IMR-90 (cell line): ENCODE measurements around the gene NF1. TPM values are rescaled to one million over a fixed set of nuclear protein-coding genes. Genes with fewer than 3 reads are reported as not detected.

Source experiments
- ATAC-seq: fragments of 200-7000 bp; cut with Tn5 transposase; 2 replicates; pipeline ENCODE4 v1.9.1; 2020; ENCODE audit warnings: low read depth, mild to moderate bottlenecking, moderate library complexity
- BruUV-seq: library from RNA; stranded (reverse); fragments of 400-500 nt; replicated peaks from 2 replicates; lab custom pipeline; 2021; lab: Mats Ljungman, UMichigan
- CTCF ChIA-PET: fragments of 300-600 bp; formaldehyde crosslinking; extraction: SDS; loops from one replicate; lab custom pipeline; 2021; ENCODE audit warnings: antibody characterized with exemption; lab: Yijun Ruan, JAX
- POLR2A ChIA-PET: fragments of 300-600 bp; sonication (Branson Sonifier 250); formaldehyde crosslinking; loops from one replicate; lab custom pipeline; 2022; ENCODE audit warnings: antibody characterized with exemption; ENCODE audit not compliant: unreplicated experiment; lab: Charles Lee
- DNase-seq: peaks from one replicate; pipeline ENCODE4 v3.0.0; 2013
- H2AFZ ChIP-seq: replicated peaks from 2 replicates; pipeline ENCODE3; 2013; ENCODE audit warnings: low read length, mild to moderate bottlenecking; ENCODE audit not compliant: poor library complexity
- H2AK5ac ChIP-seq: 2 replicates; pipeline ENCODE4 v1.6.1; 2013; ENCODE audit warnings: low read depth, low read length, inconsistent platforms
- H2AK9ac ChIP-seq: replicated peaks from 2 replicates; pipeline ENCODE3; 2013; ENCODE audit warnings: mild to moderate bottlenecking, low read depth, low read length, moderate library complexity; ENCODE audit not compliant: poor library complexity
- H2BK120ac ChIP-seq: 2 replicates; pipeline ENCODE4 v1.6.1; 2013; ENCODE audit warnings: low read depth, low read length, inconsistent platforms
- H2BK15ac ChIP-seq: 3 replicates; pipeline ENCODE4 v1.6.1; 2013; ENCODE audit warnings: low read depth, low read length, inconsistent platforms
- H2BK20ac ChIP-seq: 2 replicates; pipeline ENCODE4 v1.6.1; 2013; ENCODE audit warnings: low read depth, mild to moderate bottlenecking, inconsistent platforms, low read length, moderate library complexity
- H2BK5ac ChIP-seq: 2 replicates; pipeline ENCODE4 v1.6.1; 2013; ENCODE audit warnings: mild to moderate bottlenecking, low read depth, low read length, inconsistent platforms; ENCODE audit not compliant: poor library complexity, severe bottlenecking
- H3K14ac ChIP-seq: replicated peaks from 2 replicates; pipeline ENCODE4 v1.6.1; 2013; ENCODE audit warnings: low read depth, low read length, inconsistent platforms
- H3K18ac ChIP-seq: 2 replicates; pipeline ENCODE4 v1.6.1; 2013; ENCODE audit warnings: low read depth, low read length, control low read depth
- H3K23ac ChIP-seq: 2 replicates; pipeline ENCODE4 v1.6.1; 2013; ENCODE audit warnings: low read depth, low read length, inconsistent platforms
- H3K27ac ChIP-seq: 2 replicates; pipeline ENCODE4 v1.5.1; 2013; ENCODE audit warnings: mild to moderate bottlenecking, control low read depth, low read length; ENCODE audit not compliant: insufficient read depth
- H3K27me3 ChIP-seq: 2 replicates; pipeline ENCODE4 v1.6.1; 2013; ENCODE audit warnings: low read length; ENCODE audit not compliant: control insufficient read depth, insufficient read depth
- H3K36me3 ChIP-seq: 2 replicates; pipeline ENCODE4 v1.6.1; 2013; ENCODE audit warnings: low read length, mixed read lengths; ENCODE audit not compliant: control insufficient read depth, insufficient read depth
- H3K4ac ChIP-seq: 2 replicates; pipeline ENCODE4 v1.6.1; 2013; ENCODE audit warnings: low read depth, low read length, inconsistent platforms
- H3K4me1 ChIP-seq: 2 replicates; pipeline ENCODE4 v1.6.1; 2013; ENCODE audit warnings: low read length, mixed read lengths; ENCODE audit not compliant: control insufficient read depth, insufficient read depth
- H3K4me2 ChIP-seq: 2 replicates; pipeline ENCODE4 v1.6.1; 2013; ENCODE audit warnings: low read depth, mild to moderate bottlenecking, control low read depth, low read length, moderate library complexity
- H3K4me3 ChIP-seq: 2 replicates; pipeline ENCODE4 v1.5.1; 2013; ENCODE audit warnings: low read depth, mild to moderate bottlenecking, control low read depth, low read length, moderate library complexity; ENCODE audit not compliant: insufficient read depth
- H3K56ac ChIP-seq: 2 replicates; pipeline ENCODE4 v1.6.1; 2013; ENCODE audit warnings: low read length, inconsistent platforms; ENCODE audit not compliant: insufficient read depth; ENCODE audit errors: extremely low read depth
- H3K79me1 ChIP-seq, 2 experiments: 2 replicates each; pipeline ENCODE4 v1.6.1; 2013; ENCODE audit warnings: low read length in 2 of 2, inconsistent platforms in 1 of 2, low read depth in 1 of 2
- H3K9ac ChIP-seq: 2 replicates; pipeline ENCODE4 v1.6.1; 2013; ENCODE audit warnings: low read depth, low read length, control low read depth
- H3K9me1 ChIP-seq: 2 replicates; pipeline ENCODE4 v1.6.1; 2013; ENCODE audit warnings: low read length, inconsistent platforms; ENCODE audit not compliant: insufficient read depth
- H3K9me3 ChIP-seq: 2 replicates; pipeline ENCODE4 v1.6.1; 2013; ENCODE audit warnings: low read length; ENCODE audit not compliant: control insufficient read depth, insufficient read depth
- H4K20me1 ChIP-seq: 2 replicates; pipeline ENCODE4 v1.6.1; 2013; ENCODE audit warnings: low read length, inconsistent platforms; ENCODE audit not compliant: insufficient read depth
- H4K5ac ChIP-seq: 2 replicates; pipeline ENCODE4 v1.6.1; 2013; ENCODE audit warnings: mild to moderate bottlenecking, low read depth, low read length, control low read depth
- H4K8ac ChIP-seq, 2 experiments: 2 replicates each; pipeline ENCODE4 v1.6.1; 2013; ENCODE audit warnings: low read depth in 2 of 2, low read length in 2 of 2, control low read depth in 1 of 2, inconsistent platforms in 1 of 2
- H4K91ac ChIP-seq: 2 replicates; pipeline ENCODE4 v1.6.1; 2013; ENCODE audit warnings: low read depth, low read length, inconsistent platforms; ENCODE audit not compliant: insufficient read depth
- BHLHE40 ChIP-seq: fragments of 150-350 bp; IDR thresholded peaks from 2 replicates; pipeline ENCODE4 v1.6.1; 2016; ENCODE audit warnings: mild to moderate bottlenecking, low read depth, low read length
- CEBPB ChIP-seq: IDR thresholded peaks from 2 replicates; pipeline ENCODE4 v1.6.1; 2012; ENCODE audit warnings: low read depth, low read length, improper control_type of control experiment
- CHD1 ChIP-seq: IDR thresholded peaks from 2 replicates; pipeline ENCODE4 v1.6.1; 2012; ENCODE audit warnings: low read depth, low read length, improper control_type of control experiment
- CTCF ChIP-seq: conservative IDR thresholded peaks from 2 replicates; pipeline ENCODE4 v1.5.1; 2012; ENCODE audit warnings: mild to moderate bottlenecking, low read depth, low read length, improper control_type of control experiment
- ELK1 ChIP-seq: fragments of 150-350 bp; IDR thresholded peaks from 2 replicates; pipeline ENCODE4 v1.6.1; 2016; ENCODE audit warnings: low read depth, mild to moderate bottlenecking, low read length, moderate library complexity, borderline replicate concordance
- FOS ChIP-seq: fragments of 150-350 bp; IDR thresholded peaks from 2 replicates; pipeline ENCODE4 v1.6.1; 2016; ENCODE audit warnings: low read depth, low read length
- MAFK ChIP-seq: IDR thresholded peaks from 2 replicates; pipeline ENCODE4 v1.6.1; 2012; ENCODE audit warnings: low read depth, low read length, improper control_type of control experiment
- MAZ ChIP-seq: IDR thresholded peaks from 2 replicates; pipeline ENCODE4 v1.6.1; 2012; ENCODE audit warnings: low read depth, mild to moderate bottlenecking, low read length, improper control_type of control experiment, moderate library complexity, borderline replicate concordance
- MXI1 ChIP-seq: IDR thresholded peaks from 2 replicates; pipeline ENCODE4 v1.6.1; 2012; ENCODE audit warnings: low read depth, mild to moderate bottlenecking, low read length, moderate library complexity, borderline replicate concordance
- NFE2L2 ChIP-seq: fragments of 150-350 bp; IDR thresholded peaks from 2 replicates; pipeline ENCODE4 v1.6.1; 2016; ENCODE audit warnings: low read depth, mild to moderate bottlenecking, low read length
- POLR2A ChIP-seq: IDR thresholded peaks from 2 replicates; pipeline ENCODE4 v1.6.1; 2012; ENCODE audit warnings: mild to moderate bottlenecking, low read depth, low read length
- RAD21 ChIP-seq: IDR thresholded peaks from 2 replicates; pipeline ENCODE4 v1.6.1; 2012; ENCODE audit warnings: low read length, improper control_type of control experiment
- RCOR1 ChIP-seq: IDR thresholded peaks from 2 replicates; pipeline ENCODE4 v1.6.1; 2012; ENCODE audit warnings: mild to moderate bottlenecking, low read length, improper control_type of control experiment; ENCODE audit not compliant: insufficient replicate concordance
- RFX5 ChIP-seq: IDR thresholded peaks from 2 replicates; pipeline ENCODE4 v1.8.0; 2012; ENCODE audit warnings: low read depth, mild to moderate bottlenecking, low read length, moderate library complexity
- WGBS, 2 experiments: methylation state at CpG; one replicate each; pipeline versions ENCODE4 v1.1.5 to v1.1.7; 2013; ENCODE audit warnings: missing lambda C conversion rate in 2 of 2; ENCODE audit not compliant: insufficient read length in 1 of 2; ENCODE audit errors: extremely low coverage in 2 of 2; 5-methylcytosine and 5-hydroxymethylcytosine counted together
- dilution Hi-C: fragments of 300-500 bp; cut with HindIII; formaldehyde crosslinking; loops from one replicate; pipeline ENCODE4 v1.14.3; 2018; ENCODE audit warnings: low sequenced_read_pairs; ENCODE audit not compliant: unreplicated experiment
- in situ Hi-C: fragments of 300-500 bp; cut with MboI; formaldehyde crosslinking; loops from 3 replicates; pipeline ENCODE4 v1.14.3; 2019; ENCODE audit warnings: low sequenced_read_pairs, inconsistent platforms, mixed read lengths
- intact Hi-C: fragments of 100-400 bp; cut with micrococcal nuclease; formaldehyde crosslinking; loops from 2 replicates; pipeline ENCODE4 v1.10.0; 2022
- polyA plus RNA-seq, 3 experiments: library from polyadenylated mRNA; depleted of rRNA; stranded (reverse); fragments of >200 nt; gene quantifications; 2 replicates each; pipeline ENCODE4 v1.2.3, GENCODE V29; 2012; ENCODE audit warnings: low replicate concordance in 1 of 3
- total RNA-seq: library from RNA; depleted of rRNA; stranded (reverse); fragments of >200 nt; gene quantifications from 2 replicates; pipeline ENCODE4 v1.2.3, GENCODE V29; 2012
- TF ChIP-seq, protein P1 (sequence below): fragments of 150-350 bp; IDR thresholded peaks from 2 replicates; pipeline ENCODE4 v1.6.1; 2017; ENCODE audit warnings: mild to moderate bottlenecking, antibody characterized with exemption, low read length, low read depth

NF1 gene
- total and polyA plus RNA-seq, 2 of the 4 experiments (the other 2 are of a cell fraction): 17.9 to 48.6 TPM

DNA sequence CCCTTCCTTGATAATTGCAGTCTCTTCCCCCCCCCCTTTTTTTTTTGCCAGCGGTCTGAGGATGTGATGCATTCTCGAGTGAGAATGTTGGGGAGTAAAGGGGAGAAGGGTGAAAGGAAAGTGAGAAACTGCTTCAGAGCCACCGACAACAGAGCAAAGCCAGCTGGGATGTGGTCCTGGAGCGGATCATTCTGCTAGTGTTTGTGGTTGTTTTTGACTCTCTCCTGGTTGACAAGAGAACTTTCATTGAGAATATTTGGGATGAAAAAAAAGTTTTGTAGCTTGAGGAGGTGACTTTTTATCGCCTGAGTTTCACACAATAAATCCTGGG lies 1.3 kb downstream of the NF1 start (continued):
- TF ChIP-seq RAD21 (no peak), ELK1 (no peak)

DNA sequence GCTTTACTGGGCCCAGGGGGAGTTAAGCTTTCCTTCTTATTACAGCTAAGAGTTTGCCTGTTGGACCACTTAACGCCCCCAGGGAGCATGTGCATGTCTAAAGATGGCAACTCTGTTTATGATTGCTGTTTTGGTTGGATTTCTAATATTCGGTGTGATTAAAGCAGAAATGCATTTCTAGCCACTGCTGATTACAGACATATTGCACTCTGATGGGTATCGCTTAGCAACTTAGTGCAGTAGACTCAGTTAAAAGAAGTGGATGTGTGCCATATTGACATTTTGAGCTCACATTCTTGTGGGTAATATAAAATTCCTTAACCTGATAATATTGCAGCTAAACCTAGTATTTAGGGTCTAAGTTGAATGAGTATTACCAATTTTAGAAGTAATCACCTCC lies 4.2 kb downstream of the NF1 start:
- H3K23ac ChIP-seq: no peak overlapping the region
- H3K9ac ChIP-seq: no peak overlapping the region
- H2BK5ac ChIP-seq: no peak overlapping the region
- H3K14ac ChIP-seq: no peak overlapping the region
- H3K9me3 ChIP-seq: no peaks in the 10 kb centered on the region
- ATAC-seq (no peak), DNase-seq (peak; percentile 31)
- H3K4ac ChIP-seq: no peak overlapping the region
- H4K20me1 ChIP-seq: peaks cover 61% of the 10 kb centered on the region
- no peak overlapping the region for H2BK15ac ChIP-seq
- H3K4me1 ChIP-seq: peaks cover 4% of the 10 kb centered on the region
- H3K9me1 ChIP-seq: no peaks in the 10 kb centered on the region; the same call in 1 of the 2 replicates
- H4K91ac ChIP-seq: no peak overlapping the region
- H3K56ac ChIP-seq: no peak overlapping the region
- POLR2A ChIA-PET: no interaction called here
- no TSS peak for BruUV-seq
- WGBS, 2 experiments: no CpG with 5 or more reads among the region's 3 CpGs
- CTCF ChIA-PET: interaction anchor here (0.7 kb wide), 1 partner anchor 15 kb away, joined by 4 read pairs; no protein-coding TSS in a partner anchor
- peaks cover 12 to 58% of the 10 kb centered on the region in 2 experiments for H3K79me1 ChIP-seq
- no peak overlapping the region for H3K4me3 ChIP-seq
- dilution Hi-C loops: no loop called here
- in situ Hi-C loops: no loop called here
- H3K4me2 ChIP-seq: no peak overlapping the region
- H2AK9ac ChIP-seq: no peak overlapping the region
- no peak overlapping the region for H4K5ac ChIP-seq
- H2AFZ ChIP-seq: no peak overlapping the region
- no peak overlapping the region for H2BK20ac ChIP-seq
- H4K8ac ChIP-seq: no peak overlapping the region
- no peak overlapping the region for H3K18ac ChIP-seq
- no peak overlapping the region for H2AK5ac ChIP-seq
- H3K27ac ChIP-seq: no peak overlapping the region
- H3K27me3 ChIP-seq: no peaks in the 10 kb centered on the region
- no peaks in the 10 kb centered on the region for H3K36me3 ChIP-seq
- no peak overlapping the region for H2BK120ac ChIP-seq
- intact Hi-C loops: loop anchor here (5.0 kb wide), 3 partner anchors 87 to 118 kb away; no protein-coding TSS in a partner anchor
- TF ChIP-seq RFX5: no peak
- TF ChIP-seq RCOR1: no peak
- no peak for TF ChIP-seq NFE2L2
- TF ChIP-seq FOS: no peak
- TF ChIP-seq CEBPB: no peak
- no peak for TF ChIP-seq CTCF
- TF ChIP-seq MAZ: no peak
- TF ChIP-seq MAFK: no peak
- TF ChIP-seq BHLHE40: no peak
- no peak for TF ChIP-seq MXI1
- TF ChIP-seq CHD1: no peak
- TF ChIP-seq, protein P1, sequence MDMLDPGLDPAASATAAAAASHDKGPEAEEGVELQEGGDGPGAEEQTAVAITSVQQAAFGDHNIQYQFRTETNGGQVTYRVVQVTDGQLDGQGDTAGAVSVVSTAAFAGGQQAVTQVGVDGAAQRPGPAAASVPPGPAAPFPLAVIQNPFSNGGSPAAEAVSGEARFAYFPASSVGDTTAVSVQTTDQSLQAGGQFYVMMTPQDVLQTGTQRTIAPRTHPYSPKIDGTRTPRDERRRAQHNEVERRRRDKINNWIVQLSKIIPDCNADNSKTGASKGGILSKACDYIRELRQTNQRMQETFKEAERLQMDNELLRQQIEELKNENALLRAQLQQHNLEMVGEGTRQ: no peak
- TF ChIP-seq POLR2A: no peak
- no peak for TF ChIP-seq RAD21
